H1 (cell line): ENCODE results near the gene CHRNA1.

Experiments used
- ASH2L ChIP-seq: fragments of 200-600, 300-600 bp; sonication (generic); IDR thresholded peaks from one replicate; pipeline ENCODE4 v1.7.1; 2017; ENCODE audit warnings: low read length
- EP300 ChIP-seq, 2 experiments: IDR thresholded peaks; 1 replicate in 1 of 2; 2 replicates in 1 of 2; pipeline ENCODE4 v1.6.1; 2011 to 2012; ENCODE audit warnings: low read depth in 2 of 2, low read length in 2 of 2, mild to moderate bottlenecking in 2 of 2, borderline replicate concordance in 1 of 2, inconsistent platforms in 1 of 2, moderate library complexity in 1 of 2
- EZH2 ChIP-seq: fragments of 200-600 bp; sonication (generic); IDR thresholded peaks from 2 replicates; pipeline ENCODE4 v1.7.1; 2012; ENCODE audit warnings: low read depth, mild to moderate bottlenecking, moderate library complexity, low read length, inconsistent platforms; ENCODE audit not compliant: severe bottlenecking
- JUND ChIP-seq: IDR thresholded peaks from 2 replicates; pipeline ENCODE4 v1.6.1; 2011; ENCODE audit warnings: mild to moderate bottlenecking, improper control_type of control experiment, low read length
- POLR2A ChIP-seq, 2 experiments: IDR thresholded peaks; 1 replicate in 1 of 2; 2 replicates in 1 of 2; pipeline ENCODE4 v1.6.1; 2011; ENCODE audit warnings: low read depth in 2 of 2, low read length in 2 of 2, mild to moderate bottlenecking in 2 of 2; ENCODE audit errors: control extremely low read depth in 1 of 2
- POLR2AphosphoS5 ChIP-seq: IDR thresholded peaks from 2 replicates; pipeline ENCODE4 v1.6.1; 2011; ENCODE audit warnings: low read depth, low read length
- RAD21 ChIP-seq, 2 experiments: IDR thresholded peaks in 1 of 2; conservative IDR thresholded peaks in 1 of 2; 2 replicates each; pipeline ENCODE4 v1.6.1; 2011; ENCODE audit warnings: low read depth in 2 of 2, low read length in 2 of 2, improper control_type of control experiment in 1 of 2, inconsistent platforms in 1 of 2, mild to moderate bottlenecking in 1 of 2, moderate library complexity in 1 of 2
- SP4 ChIP-seq: IDR thresholded peaks from 2 replicates; pipeline ENCODE4 v1.6.1; 2012; ENCODE audit warnings: low read length, inconsistent platforms
- SRF ChIP-seq: IDR thresholded peaks from 2 replicates; pipeline ENCODE4 v1.6.1; 2011; ENCODE audit warnings: mild to moderate bottlenecking, low read depth, low read length, moderate library complexity
- TF ChIP-seq, protein P1 (sequence below), 3 experiments: IDR thresholded peaks; 1 replicate in 2 of 3; 2 replicates in 1 of 3; pipeline versions ENCODE4 v1.5.1 to v1.6.1; 2011; ENCODE audit warnings: low read length in 3 of 3, mild to moderate bottlenecking in 3 of 3, inconsistent platforms in 2 of 3, low read depth in 1 of 3, moderate library complexity in 1 of 3; ENCODE audit not compliant: insufficient read depth in 1 of 3; ENCODE audit errors: control extremely low read depth in 1 of 3

- TF ChIP-seq SRF (no peak), SP4 (no peak), ASH2L (no peak), RAD21 (IDR thresholded peaks at IDR 0.05 in 1 of 2, conservative IDR thresholded peaks at IDR 0.05 in 1 of 2; ENCODE audit: low read depth in 2 of 2, low read length in 2 of 2) (no peak), POLR2A (IDR thresholded peaks at IDR 0.05; ENCODE audit: control extremely low read depth in 1 of 2, low read depth in 2 of 2, low read length in 2 of 2) (no peak), JUND (no peak), POLR2AphosphoS5 (no peak), EZH2 (no peak), EP300 (IDR thresholded peaks at IDR 0.05; ENCODE audit: borderline replicate concordance in 1 of 2, low read depth in 2 of 2, low read length in 2 of 2) (no peak)
- TF ChIP-seq, protein P1, sequence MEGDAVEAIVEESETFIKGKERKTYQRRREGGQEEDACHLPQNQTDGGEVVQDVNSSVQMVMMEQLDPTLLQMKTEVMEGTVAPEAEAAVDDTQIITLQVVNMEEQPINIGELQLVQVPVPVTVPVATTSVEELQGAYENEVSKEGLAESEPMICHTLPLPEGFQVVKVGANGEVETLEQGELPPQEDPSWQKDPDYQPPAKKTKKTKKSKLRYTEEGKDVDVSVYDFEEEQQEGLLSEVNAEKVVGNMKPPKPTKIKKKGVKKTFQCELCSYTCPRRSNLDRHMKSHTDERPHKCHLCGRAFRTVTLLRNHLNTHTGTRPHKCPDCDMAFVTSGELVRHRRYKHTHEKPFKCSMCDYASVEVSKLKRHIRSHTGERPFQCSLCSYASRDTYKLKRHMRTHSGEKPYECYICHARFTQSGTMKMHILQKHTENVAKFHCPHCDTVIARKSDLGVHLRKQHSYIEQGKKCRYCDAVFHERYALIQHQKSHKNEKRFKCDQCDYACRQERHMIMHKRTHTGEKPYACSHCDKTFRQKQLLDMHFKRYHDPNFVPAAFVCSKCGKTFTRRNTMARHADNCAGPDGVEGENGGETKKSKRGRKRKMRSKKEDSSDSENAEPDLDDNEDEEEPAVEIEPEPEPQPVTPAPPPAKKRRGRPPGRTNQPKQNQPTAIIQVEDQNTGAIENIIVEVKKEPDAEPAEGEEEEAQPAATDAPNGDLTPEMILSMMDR (IDR thresholded peaks at IDR 0.05; ENCODE audit: control extremely low read depth in 1 of 3, insufficient read depth in 1 of 3, low read depth in 1 of 3, low read length in 3 of 3), result no peak
Measured at GRCh38 chr2:174786066-174786725, 21.9 kb upstream of the CHRNA1 start.
